T1000 (cell line): Measurements from ENCODE around the gene RGS6.
A peak's percentile ranks its signal among the peaks of the same experiment; 100 is the strongest.
"Not testable (repeated sequence)": the region's sequence is repeated elsewhere in the genome, so short reads cannot be mapped to it uniquely, and the experiment has no call there.

Experiments
- DNase-seq: peaks from one replicate; lab custom pipeline; 2025; ENCODE audit warnings: mixed read lengths; lab: John Stamatoyannopoulos, UW

The RGS6 gene

DNA sequence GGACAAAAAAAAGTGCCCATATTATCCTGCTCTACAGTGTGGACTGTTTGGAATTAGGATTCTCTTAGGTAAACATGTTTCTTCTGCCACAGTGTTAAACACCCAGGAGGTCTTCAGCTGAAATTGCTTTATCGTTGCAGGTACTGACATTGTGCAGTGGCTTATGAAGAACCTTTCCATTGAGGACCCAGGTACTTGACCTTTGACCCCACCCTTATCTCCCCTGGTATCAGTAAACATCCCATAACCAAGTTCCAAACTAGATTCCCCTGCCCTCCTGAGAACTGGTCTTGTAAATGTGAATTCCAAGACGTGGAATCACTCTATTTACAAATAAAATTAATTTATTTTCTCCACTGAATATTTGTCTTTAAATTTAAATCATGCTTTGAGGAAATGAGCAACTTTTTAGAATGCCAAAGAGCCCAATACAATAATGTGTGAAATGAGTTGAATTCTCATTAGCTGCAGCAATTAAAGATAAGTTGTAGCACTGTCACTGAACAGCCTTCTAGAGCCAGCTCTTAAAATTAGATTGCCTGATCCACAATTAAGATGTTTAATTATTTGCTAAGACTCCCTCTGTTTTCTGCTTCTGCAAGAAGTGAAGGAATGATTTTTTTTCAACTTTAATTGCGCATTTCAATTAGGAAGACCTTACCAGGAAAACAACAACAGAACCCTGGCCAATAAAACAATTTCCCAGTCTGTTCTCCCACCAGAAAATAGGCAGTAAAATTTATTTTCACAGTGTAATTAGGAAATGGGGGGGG, 522.3 kb downstream of the RGS6 start:
- no peak for DNase-seq

DNA sequence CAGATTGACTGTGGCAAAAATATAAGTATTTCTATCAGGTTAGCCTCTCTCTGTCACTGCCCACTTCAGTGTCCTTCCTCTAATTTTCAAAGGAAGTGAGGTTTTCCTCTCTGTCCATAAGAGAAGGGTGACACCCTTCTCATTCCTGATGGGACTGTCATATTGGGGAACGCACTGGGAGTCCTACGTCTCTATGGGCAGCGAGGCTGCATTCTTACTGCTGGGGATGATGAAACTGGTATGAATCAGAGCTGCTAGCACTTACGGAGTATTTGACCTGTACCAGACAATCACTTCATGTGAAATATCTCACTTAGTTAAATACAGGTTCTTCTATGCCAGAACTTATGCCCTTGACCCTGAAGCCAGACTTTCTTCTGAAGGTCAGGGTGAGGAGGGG, 525.4 kb downstream of the RGS6 start:
- no peak for DNase-seq

DNA sequence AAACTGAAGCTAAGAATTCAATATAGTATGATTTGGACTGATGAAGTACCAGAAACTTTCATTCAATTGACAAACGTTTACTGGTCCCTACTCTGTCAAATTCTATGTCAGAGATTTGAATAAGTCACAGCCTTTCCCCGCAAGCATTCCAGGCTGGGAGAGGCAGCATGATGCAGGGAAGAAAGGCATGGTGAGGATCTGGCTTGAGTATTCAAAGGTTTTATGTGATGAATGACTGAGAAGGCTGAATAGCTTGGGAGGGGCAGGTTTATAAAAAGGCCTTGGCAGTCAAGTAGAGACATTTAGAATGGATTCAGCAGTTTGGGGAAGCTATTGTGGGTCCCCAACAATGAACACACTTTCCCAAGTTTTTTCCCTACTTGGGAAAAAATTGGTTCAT, 529.8 kb downstream of the RGS6 start:
- DNase-seq: no peak

DNA sequence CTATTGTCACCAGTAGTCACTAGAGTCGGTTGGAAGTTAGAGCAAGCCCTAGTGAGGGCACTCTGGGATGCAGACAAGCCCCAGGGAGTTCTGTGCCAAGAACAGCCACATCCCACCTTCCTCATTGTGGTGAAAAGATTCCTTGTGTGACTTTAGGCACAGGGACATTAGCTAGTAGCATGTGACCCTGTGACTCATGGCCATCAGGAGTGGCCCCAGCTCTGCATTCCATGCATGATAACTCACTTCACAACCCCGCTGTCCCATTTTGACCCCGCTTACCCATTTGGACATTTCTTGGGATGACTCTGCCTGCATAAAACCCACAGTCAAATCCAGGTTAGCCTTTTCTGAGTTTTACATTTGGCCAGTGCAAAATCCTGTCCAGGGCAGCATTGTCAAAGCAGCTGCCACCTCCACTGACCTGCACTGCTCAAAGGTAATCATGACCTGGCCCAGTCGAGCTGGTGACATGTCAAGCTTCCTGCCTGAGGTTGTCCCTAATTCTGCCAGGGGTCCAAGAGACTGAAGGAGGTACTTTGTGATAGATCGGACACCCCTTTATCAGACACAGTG, 531.1 kb downstream of the RGS6 start:
- no peak for DNase-seq

DNA sequence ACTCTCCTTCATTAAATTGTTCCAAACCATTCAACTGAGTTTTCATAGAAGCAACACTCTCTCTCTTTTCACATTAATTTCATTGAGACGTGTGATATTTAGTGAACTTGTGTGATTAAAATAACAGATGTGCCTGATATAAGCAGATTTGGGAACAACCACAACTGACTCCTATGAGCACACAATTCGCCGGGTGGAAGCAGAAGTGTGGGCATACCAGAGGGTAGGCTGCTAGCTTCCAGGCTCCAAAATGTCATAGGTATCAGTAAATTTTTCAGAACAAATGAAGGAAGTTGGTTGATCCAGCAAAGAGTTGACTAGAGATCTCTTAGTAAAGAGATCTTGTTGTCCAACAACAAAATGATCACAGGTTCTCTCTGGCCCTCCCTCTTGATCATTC, 532.0 kb downstream of the RGS6 start:
- DNase-seq: no peak

DNA sequence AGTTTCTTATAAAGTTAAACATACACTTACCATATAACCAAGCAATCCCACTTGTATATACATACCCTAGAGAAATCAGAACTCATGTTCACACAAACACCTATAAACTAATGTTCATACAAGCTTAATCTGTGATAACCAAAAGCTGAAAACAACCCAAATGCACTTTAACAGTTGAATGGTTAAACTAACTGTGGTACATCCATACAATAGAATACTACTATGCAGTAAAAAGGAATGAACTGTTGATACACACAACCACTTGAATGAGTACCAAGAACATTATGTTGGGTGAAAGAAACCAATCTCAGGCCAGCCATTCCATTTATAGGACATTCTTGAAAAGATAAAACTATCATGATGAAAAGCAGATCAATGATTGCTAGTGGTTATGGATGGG, 534.1 kb downstream of the RGS6 start:
- DNase-seq: no peak

DNA sequence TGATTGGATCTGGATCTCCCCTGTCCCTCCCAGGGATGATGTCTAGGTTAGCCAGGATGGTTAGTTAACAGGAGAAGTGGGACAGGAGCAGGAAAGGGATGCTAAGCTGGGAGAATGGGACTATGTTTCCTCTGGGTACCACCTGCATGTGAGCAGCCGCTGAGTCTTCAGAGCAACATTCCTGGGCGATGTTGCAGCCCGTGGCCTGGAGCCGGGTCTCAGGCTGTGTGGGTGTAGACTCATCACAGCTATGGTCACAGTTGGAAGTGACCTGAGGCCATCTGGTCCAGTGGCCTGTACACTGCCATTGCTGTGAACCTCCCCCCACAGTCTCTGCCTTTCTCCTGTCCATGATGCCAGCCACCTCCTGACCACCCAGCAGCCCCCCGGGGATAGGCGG, 539.1 kb downstream of the RGS6 start:
- no peak for DNase-seq

DNA sequence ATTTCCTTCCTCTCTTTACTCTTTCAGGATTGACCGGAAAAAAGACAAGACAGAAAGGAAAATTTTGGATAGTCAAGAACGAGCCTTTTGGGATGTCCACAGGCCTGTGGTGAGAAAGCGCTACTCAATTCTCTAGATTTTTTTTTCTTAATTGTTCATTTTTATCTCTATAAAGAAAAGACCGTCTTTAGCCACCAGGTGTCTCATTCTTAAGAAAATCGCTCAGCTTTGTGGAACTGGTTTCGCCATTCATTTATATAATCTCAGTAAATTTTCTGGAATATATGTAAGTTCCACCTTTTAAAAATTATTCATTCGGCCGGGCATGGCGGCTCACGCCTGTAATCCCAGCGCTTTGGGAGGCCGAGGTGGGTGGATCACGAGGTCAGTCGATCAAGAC, 540.6 kb downstream of the RGS6 start:
- no peak for DNase-seq

DNA sequence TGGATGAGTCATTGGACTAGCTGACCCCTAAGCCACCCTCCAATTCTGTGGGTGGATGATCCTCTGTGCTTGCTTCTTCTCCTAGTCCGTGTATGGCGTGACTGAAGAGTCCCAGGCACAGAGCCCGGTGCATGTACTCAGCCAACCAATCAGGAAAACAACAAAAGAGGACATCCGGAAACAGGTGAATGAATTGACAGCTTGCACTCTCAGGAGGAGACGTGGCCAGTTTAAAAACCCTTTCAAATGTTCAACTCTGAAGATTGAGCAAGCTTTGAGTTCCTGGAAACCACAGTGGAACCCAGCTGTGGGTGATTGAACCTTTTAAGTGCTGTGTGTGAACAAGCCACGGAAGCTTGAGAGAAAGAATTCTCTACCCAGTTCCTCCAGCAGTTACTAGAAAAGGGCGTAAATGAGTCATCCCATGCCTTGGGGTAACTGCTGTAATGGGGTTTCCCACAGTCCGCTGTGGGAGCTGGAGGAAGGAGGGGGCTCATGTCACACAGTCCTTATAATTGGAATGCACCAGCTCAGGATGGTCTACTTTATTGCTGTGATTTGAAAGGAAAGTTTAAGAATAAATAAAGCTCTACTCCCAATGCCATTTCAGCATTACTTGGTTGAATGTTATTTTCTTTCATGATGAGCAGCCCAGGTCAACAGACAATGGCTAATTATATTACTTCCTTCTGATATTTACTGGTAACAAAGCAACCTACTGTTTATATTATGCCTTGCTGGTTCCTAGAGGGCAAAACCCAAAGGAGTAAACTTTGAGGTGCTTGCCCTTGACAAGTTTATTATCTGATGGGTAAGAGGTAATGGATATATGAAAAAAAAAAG, 544.6 kb downstream of the RGS6 start:
- peak; percentile 66 for DNase-seq

DNA sequence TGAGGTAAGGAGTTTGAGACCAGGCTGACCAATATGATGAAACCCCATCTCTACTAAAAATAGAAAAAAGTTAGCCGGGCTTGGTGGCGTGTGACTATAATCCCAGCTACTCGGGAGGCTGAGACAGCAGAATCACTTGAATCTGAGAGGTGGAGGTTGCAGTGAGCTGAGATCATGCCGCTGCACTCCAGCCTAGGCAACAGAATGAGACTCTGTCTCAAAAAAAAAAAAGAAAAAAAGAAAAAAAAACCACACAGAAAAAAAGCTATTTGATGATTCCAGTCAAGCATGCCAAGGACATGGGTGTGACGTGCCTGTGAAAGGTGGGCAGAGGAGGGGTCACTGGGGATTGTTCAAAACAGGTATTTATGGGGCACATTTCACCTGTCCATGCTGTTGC, 545.3 kb downstream of the RGS6 start:
- not testable (repeated sequence) for DNase-seq

DNA sequence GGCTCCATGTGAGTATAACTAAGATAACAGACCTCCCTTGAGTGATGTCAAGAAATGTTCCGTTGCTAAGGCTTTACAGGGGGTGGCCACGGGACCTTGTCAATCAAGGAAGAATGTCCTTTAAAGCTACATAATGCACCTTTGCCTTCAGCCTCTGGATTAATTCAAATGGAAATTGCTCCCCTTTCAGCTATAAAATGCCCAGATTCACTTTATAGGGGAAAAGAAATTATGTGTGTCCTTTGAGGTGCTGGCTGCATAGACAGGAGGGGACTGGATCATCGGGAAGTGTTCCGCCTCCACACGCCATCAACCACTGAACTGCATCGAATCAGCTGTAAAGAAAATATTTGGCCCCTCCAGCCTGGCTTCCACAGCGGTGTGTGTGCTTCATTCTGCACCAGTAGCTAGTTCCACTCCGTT, 546.3 kb downstream of the RGS6 start:
- DNase-seq: no peak

DNA sequence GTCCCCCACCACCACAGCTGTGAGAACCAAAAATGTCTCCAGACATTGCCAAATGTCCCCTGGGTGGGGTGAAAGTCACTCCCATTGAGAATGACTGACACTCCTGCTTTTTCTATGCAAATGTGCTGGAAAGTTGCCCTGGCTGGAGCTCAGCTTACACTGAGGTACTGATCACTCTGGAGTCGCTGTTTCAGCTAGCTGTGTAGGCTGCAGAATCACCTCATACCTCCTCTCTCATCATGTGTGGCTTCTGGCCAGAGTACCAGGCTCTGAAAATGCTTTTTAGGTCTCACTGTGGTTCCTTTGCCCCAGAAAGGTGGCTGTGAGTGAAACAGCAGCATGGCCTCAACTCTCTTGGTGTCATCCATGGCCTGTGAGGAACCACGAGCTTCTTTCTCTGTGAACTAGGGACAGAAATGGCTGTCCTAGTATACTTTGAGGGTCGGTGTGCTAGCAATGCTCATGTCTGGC, 547.3 kb downstream of the RGS6 start:
- no peak for DNase-seq

DNA sequence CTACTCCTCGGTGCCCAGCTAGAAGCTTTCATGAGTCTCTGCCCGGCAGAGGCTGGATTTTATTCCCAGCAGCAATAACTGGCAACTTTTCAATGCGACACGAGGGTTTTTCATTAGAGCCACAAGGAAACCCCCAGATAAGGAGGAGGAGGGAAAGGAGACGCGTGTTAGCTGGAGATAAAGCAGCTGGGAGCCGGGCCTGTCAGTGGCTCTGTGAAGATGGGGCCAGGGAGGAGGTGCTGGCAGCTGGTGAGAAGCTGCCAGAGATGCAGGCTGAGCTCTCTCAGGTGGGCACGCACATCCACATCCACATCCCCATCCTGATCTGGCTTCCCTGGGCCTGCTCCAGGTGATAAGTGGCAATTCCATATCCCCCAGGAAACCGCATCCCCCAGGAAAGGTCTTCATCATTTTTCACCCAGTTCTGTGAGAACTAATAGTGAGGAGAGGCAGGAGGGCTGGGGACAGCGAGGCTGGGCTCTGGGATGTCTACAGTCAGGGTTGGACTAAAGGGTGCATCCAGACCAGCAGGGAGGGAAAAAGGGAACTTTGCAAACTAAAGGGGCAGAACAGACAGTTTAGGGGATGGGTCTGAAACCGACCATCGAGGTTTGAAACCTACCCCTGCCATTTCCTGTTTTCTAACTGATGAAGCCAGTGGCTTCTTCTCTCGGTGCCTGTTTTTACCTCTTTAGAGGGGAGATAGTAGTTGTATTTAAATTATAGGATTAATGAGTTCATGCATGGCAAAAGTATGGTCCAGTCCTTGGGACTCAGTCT, 548.4 kb downstream of the RGS6 start:
- no peak for DNase-seq

DNA sequence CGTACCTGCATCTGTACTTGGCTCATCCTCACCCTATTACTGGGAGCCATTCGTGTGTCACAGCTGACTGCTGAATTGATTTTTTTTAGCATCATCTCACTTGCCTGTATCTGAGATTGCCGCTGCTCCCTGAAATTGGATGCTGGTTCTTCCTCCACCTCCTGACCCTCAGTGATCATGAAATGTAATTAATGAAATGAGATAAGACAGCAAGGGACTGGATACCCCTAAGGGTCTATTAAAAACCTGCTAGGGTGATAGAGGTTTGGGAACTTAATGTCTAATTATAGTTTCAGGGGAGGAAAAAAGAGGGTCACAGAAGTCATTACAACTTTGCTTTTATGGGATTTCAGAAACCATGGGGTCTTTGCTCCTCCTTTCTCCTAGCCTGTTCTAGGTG, 551.1 kb downstream of the RGS6 start:
- no peak for DNase-seq

DNA sequence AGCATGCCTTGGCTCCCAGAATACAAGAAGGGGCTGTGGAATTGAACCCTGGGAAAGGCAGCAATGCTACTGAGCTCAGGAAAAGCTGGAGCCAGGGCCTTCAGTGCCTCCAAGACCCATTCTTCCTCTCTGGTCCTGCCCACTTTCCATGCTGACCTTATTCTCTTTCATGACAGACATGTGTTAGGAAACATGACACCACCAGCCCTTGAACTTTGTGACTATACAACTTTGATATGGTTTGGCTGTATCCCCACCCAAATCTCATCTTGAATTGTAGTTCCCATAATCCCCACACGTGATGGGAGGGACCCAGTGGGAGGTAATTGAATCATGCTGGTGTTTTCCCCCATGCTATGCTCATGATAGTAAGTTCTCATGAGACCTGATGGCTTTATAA, 553.5 kb downstream of the RGS6 start:
- DNase-seq: no peak

DNA sequence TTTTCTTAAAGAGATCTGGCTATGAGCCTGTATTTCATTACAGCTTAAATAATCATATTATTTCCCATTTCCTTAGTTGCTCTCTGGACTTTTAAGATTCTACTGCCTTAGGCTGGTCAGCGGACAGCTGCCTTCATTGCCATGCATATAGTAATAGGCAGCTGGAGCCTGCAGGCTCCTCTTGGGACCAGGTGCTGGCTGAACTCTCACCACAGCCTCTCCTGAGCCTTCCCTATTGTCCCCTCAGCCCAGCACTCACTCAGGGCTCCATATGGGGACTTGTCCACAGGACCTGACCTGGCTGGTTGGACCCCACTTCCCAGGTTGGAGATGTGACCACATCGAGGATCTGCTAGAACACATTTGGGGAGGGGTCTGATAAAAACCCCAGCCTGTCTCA, 556.3 kb downstream of the RGS6 start:
- no peak for DNase-seq

DNA sequence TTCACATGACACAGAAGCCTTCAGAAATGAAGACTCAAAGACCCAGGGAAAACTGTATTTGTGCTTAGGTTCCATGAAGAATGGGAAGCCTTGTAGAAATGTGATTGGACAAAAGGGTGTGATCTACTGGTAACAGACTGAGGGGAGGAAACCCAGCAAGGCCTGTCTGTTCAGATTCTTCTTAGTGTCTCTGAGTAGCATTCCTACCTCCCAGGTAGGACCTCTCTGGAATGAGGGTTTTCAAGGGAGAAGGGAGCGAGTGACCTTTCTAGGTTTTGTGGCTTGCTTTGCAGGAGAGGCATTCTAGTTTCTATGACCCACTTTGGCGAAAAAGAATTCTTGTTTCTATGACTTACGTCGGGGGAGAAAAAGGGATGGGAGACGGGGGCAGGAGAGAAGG, 560.0 kb downstream of the RGS6 start:
- no peak for DNase-seq

DNA sequence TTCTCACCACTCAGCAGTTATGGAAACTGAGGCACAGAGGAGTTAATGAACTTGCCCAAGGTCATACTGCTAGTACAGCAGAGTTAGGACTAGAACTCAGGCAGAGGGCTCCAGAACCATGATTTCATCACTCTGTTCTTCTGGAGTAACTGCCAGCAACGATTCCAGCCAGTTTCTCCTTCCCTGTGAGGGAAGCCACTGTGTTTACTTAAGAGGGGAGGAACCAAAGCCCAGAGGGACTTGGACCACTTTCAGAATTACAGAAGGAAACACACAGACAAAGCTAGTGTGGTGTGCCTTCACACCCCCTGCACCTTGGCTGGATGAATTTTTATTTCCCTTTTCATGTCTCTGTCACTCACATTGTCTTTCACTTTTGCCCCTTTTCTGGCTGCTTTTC, 563.4 kb downstream of the RGS6 start:
- no peak for DNase-seq

DNA sequence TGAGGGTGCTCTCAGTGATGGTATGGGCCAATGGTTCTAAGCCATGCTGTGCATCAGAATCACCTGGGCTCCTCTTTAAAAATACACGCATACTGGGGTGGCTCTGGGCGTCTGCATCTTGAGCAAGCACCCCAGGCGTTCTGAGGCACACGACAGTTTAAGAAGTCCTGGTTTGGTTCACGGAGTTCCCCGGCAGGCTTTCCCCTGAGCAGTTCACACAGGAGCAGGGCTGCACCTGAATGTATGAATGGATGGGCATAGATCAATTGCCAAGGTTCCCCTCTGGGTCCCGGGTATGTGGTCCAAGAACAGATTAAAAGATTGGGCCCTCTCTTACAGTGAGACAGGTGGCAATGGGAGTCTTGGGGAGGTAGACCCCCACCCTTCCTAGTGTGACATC, 566.4 kb downstream of the RGS6 start:
- no peak for DNase-seq

DNA sequence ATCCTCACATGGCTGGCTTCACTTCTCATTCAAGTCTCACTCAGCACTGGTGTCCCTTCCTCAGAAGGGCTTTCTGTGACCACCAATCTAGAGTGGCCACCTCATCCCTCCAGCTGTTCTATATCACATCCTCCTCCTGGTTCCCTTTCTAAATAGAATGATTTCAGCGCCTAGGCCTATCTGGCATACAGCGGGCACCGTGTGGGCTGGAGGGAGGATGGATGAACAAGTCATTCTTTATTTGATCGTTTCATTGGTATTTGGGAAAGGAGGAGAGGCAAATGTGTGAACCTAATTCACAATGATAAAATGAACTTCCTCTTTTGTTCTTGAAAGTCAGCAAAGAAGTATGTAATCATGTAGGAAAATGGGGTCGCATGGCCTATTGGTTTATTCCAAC, 567.5 kb downstream of the RGS6 start:
- no peak for DNase-seq

DNA sequence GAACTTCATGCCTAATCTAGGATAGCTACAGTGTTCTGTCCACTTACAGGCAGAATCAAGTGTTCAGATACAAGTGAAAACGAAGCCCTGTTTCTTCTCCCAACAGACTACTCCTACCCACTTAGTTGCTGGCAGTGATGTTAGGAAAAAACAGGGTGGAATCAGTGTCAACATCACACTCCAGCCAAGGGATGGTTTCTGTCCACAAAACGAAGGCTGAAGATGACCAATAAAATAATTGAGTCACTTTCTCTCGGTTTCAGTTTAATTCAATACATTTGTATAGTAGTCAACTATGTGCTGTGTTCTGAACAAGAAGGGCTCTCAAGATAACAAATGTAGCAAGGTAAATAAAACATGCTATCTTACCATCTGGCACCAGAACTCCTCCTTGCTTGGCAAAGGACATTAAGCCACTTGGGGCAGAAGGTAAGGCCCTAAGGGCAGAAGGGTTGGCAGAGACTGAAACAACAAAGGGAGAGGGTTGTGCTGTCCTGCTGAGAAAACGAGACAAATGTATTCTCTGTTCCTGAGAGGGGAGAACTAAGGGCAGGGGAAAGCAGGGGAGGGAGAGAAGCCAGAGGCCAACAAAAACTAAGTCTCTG, 568.1 kb downstream of the RGS6 start:
- DNase-seq: no peak

DNA sequence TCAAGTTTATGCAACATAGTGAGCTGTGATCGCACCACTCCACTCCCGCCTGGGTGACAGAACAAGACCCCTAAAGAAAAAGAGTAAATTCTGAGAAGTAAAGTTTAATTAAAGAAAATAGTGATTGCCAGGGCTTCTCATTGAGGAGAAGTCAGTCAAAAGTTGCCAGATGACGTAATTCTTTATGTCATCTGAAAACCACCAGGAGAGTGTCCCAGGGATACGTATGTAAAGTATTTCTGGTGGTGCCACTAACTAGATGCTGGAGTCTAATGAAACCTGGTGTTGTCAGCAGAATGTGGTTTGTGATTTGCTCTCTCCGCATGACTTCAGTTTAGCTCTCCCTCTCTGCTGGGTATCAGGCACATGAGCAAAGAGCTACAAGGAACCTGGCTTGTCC, 569.2 kb downstream of the RGS6 start:
- DNase-seq: no peak
